HG02763 (cell line): ENCODE results near the gene CGNL1.

ENCODE experiments used
- ATAC-seq: cut with Tn5 transposase; IDR thresholded peaks from one replicate; pipeline ENCODE4 v1.9.1; 2021; ENCODE audit warnings: mild to moderate bottlenecking, moderate library complexity; ENCODE audit not compliant: unreplicated experiment

CGNL1 gene

GRCh38 chr15:57544848-57545480, 168.7 kb downstream of the CGNL1 start:
- no peak for ATAC-seq

GRCh38 chr15:57545995-57546394, 169.7 kb downstream of the CGNL1 start:
- no peak for ATAC-seq

- ATAC-seq, result no peak
Measured at GRCh38 chr15:57547243-57547755, 171.0 kb downstream of the CGNL1 start.

- no peak for ATAC-seq
Measured at GRCh38 chr15:57548351-57548750, 172.0 kb downstream of the CGNL1 start.

- no peak for ATAC-seq
Measured at GRCh38 chr15:57548835-57549234, 172.5 kb downstream of the CGNL1 start.

GRCh38 chr15:57549935-57550334, 173.6 kb downstream of the CGNL1 start:
- ATAC-seq, result no peak

- ATAC-seq, result no peak
Measured at GRCh38 chr15:57550640-57551039, 174.3 kb downstream of the CGNL1 start.

- no peak for ATAC-seq
Measured at GRCh38 chr15:57551715-57552677, 175.7 kb downstream of the CGNL1 start.

GRCh38 chr15:57552678-57553334, 176.5 kb downstream of the CGNL1 start:
- no peak for ATAC-seq

GRCh38 chr15:57553526-57553925, 177.2 kb downstream of the CGNL1 start:
- ATAC-seq, result no peak

- no peak for ATAC-seq
Measured at GRCh38 chr15:57554063-57554811, 177.9 kb downstream of the CGNL1 start.

- no peak for ATAC-seq
Measured at GRCh38 chr15:57554812-57555179, 178.5 kb downstream of the CGNL1 start.

- no peak for ATAC-seq
Measured at GRCh38 chr15:57555270-57555669, 179.0 kb downstream of the CGNL1 start.

- no peak for ATAC-seq
Measured at GRCh38 chr15:57556040-57556439, 179.7 kb downstream of the CGNL1 start.

GRCh38 chr15:57557267-57557666, 181.0 kb downstream of the CGNL1 start:
- no peak for ATAC-seq

GRCh38 chr15:57557810-57558209, 181.5 kb downstream of the CGNL1 start:
- no peak for ATAC-seq

GRCh38 chr15:57559875-57560274, 183.6 kb downstream of the CGNL1 start:
- no peak for ATAC-seq

- ATAC-seq, result peak; percentile 83
Measured at GRCh38 chr15:57561041-57561711, 184.9 kb downstream of the CGNL1 start.

- no peak for ATAC-seq
Measured at GRCh38 chr15:57562196-57562769, 186.0 kb downstream of the CGNL1 start.

GRCh38 chr15:57563416-57563815, 187.1 kb downstream of the CGNL1 start:
- no peak for ATAC-seq
